Measurements from ENCODE around the gene PI3.

The PI3 gene

GRCh38 chr20:45189067-45189609 is 14.4 kb downstream of the PI3 start:
- no peak for DNase-seq

- no peak for DNase-seq
Observed at GRCh38 chr20:45189861-45190260, 15.2 kb downstream of the PI3 start.

- DNase-seq: no peak
Observed at GRCh38 chr20:45191926-45192325, 17.2 kb downstream of the PI3 start.

- no peak for DNase-seq
Observed at GRCh38 chr20:45193331-45193730, 18.6 kb downstream of the PI3 start.

GRCh38 chr20:45206725-45207124 is 32.0 kb downstream of the PI3 start, which contains the start of gene SEMG1:
Gene SEMG1, plus strand, starts transcription at chr20:45207033. Its CDS starts 21 bp downstream, at chr20:45207054.
- DNase-seq: no peak

GRCh38 chr20:45209924-45210323 is 35.2 kb downstream of the PI3 start:
- DNase-seq: no peak

GRCh38 chr20:45211569-45212474 is 37.1 kb downstream of the PI3 start:
- no peak for DNase-seq

- DNase-seq: no peak
Observed at GRCh38 chr20:45212836-45213235, 38.1 kb downstream of the PI3 start.

GRCh38 chr20:45218124-45218523 is 43.4 kb downstream of the PI3 start:
- DNase-seq: no peak

GRCh38 chr20:45218636-45219035 is 43.9 kb downstream of the PI3 start:
- DNase-seq: no peak

GRCh38 chr20:45221076-45221475 is 46.4 kb downstream of the PI3 start, which contains the start of gene SEMG2:
Gene SEMG2, plus strand, starts transcription at chr20:45221373. Its CDS starts 17 bp downstream, at chr20:45221390.
- no peak for DNase-seq

GRCh38 chr20:45223136-45223535 is 48.4 kb downstream of the PI3 start:
- no peak for DNase-seq
